Naive B cell (primary cell): ENCODE measurements around the gene TTC7B. TPM values are rescaled to one million over a fixed set of nuclear protein-coding genes. Genes with fewer than 3 reads are reported as not detected.

ENCODE experiments used
- ATAC-seq, 2 donors: fragments of 150-1000 bp; cut with Tn5 transposase; 2 replicates each; pipeline ENCODE4 v1.10.0; 2021; ENCODE audit warnings: low read depth in 2 of 2, mild to moderate bottlenecking in 2 of 2, moderate library complexity in 2 of 2
- DNase-seq: peaks from one replicate; pipeline ENCODE4 v3.0.0; 2022
- H3K27ac Mint-ChIP-seq, 6 donors: one replicate each; pipeline ENCODE4 v1.8.0; 2020 to 2022; ENCODE audit warnings: mild to moderate bottlenecking in 6 of 6, mixed read lengths in 6 of 6, moderate library complexity in 5 of 6, inconsistent platforms in 2 of 6
- H3K27me3 Mint-ChIP-seq, 3 donors: one replicate each; pipeline ENCODE4 v1.8.0; 2021 to 2022; ENCODE audit warnings: mixed read lengths in 3 of 3, mild to moderate bottlenecking in 1 of 3
- H3K36me3 Mint-ChIP-seq, 2 donors: one replicate each; pipeline ENCODE4 v1.8.0; 2020 to 2022; ENCODE audit warnings: mixed read lengths in 2 of 2, inconsistent platforms in 1 of 2, mild to moderate bottlenecking in 1 of 2
- H3K4me1 Mint-ChIP-seq, 3 donors: one replicate each; pipeline ENCODE4 v1.8.0; 2020 to 2022; ENCODE audit warnings: mixed read lengths in 3 of 3, inconsistent platforms in 1 of 3, mild to moderate bottlenecking in 1 of 3, moderate library complexity in 1 of 3
- H3K4me3 Mint-ChIP-seq, 8 donors: one replicate each; pipeline ENCODE4 v1.8.0; 2020 to 2022; ENCODE audit warnings: mild to moderate bottlenecking in 8 of 8, mixed read lengths in 8 of 8, moderate library complexity in 8 of 8, inconsistent platforms in 2 of 8
- H3K9me3 Mint-ChIP-seq, 7 donors: one replicate each; pipeline ENCODE4 v1.8.0; 2020 to 2022; ENCODE audit warnings: mixed read lengths in 7 of 7, mild to moderate bottlenecking in 5 of 7, inconsistent platforms in 2 of 7, moderate library complexity in 1 of 7
- polyA plus RNA-seq, 6 donors: library from polyadenylated mRNA; unstranded; fragments of 300-500 nt; fragmentation: Illumina TruSeq; gene quantifications; one replicate each; pipeline ENCODE4 v1.2.3, GENCODE V29; 2021; ENCODE audit warnings: low read depth in 6 of 6

The TTC7B gene
- polyA plus RNA-seq, 6 donors from 2014 or later, result 0.39 to 1.2 TPM; not detected in 4

DNA sequence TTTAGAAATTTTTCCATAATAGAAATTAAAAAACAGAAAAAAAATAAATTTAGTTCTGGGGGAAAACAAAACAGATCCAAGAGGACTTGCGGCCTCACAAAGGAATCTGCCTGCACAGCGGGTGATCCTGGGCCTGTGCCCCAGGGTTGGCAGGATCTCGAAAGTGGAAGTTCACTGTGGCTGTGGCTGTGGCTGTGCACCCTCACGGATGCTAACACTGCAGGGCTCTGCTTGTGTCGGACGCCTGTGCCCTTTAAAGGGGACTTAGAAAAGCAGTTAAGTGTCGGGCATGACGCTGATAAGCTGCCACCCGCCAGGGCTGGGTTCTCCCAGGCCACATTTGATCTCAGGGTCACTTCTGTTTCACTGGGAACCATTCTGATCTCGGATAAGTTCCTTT, 209.1 kb downstream of the TTC7B start:
- Mint-ChIP-seq H3K27ac (no peak overlapping the region), H3K36me3 (no peaks in the 10 kb centered on the region), H3K4me3 (no peak overlapping the region), H3K9me3 (no peaks in the 10 kb centered on the region), H3K4me1 (peaks cover 0 to 14% (median 0%) of the 10 kb centered on the region in 3 donors), H3K27me3 (peaks cover 0 to 4% (median 0%) of the 10 kb centered on the region in 3 donors)
- DNase-seq (no peak), ATAC-seq (no peak)

DNA sequence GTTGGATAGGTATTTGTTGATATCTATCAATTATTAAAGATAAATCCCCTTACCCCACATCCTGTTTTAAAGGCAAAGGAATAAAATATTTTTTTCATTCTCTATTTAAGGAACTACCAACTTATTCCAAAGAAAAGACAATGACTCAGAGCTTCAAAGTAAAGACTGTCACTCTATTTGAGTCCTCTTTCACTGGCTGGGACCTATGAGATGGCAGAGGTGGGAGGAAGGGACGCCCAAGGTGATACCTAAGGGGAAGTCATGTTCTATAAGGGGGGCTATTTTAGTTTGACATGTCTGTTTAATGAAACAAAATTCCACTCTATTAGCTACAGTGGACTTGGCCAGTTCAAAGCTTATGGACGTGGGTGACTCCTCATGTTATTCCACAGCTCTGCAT, 209.8 kb downstream of the TTC7B start:
- H3K9me3 Mint-ChIP-seq, result no peaks in the 10 kb centered on the region
- H3K36me3 Mint-ChIP-seq, result no peaks in the 10 kb centered on the region
- DNase-seq (no peak), ATAC-seq (no peak)
- peaks cover 0 to 4% (median 0%) of the 10 kb centered on the region in 3 donors for H3K27me3 Mint-ChIP-seq
- no peak overlapping the region for H3K27ac Mint-ChIP-seq
- peaks cover 0 to 14% (median 0%) of the 10 kb centered on the region in 3 donors for H3K4me1 Mint-ChIP-seq
- no peak overlapping the region for H3K4me3 Mint-ChIP-seq

DNA sequence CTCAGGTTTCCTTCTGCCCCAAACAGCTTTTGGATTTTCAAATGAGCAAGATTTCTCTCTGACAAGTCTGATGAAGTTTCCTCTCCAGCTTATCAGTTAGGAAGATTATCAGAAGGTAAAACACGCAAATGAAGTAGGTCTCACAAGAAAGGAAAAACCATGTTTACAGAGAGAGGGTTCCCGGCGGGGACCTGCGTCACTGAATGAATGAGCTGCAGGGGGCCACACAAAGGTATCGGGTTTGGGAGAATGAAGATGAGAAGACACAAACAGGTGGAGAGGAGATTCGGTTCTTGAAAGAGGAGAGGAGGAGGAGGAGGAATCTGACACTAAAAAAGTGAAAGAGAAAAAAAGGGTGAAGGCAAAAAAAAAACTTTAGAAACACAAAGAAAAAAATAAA, 210.8 kb downstream of the TTC7B start:
- ATAC-seq (no peak), DNase-seq (no peak)
- Mint-ChIP-seq H3K27me3 (peaks cover 0 to 4% (median 0%) of the 10 kb centered on the region in 3 donors), H3K4me3 (no peak overlapping the region), H3K36me3 (no peaks in the 10 kb centered on the region), H3K27ac (peak overlapping the region in 1 of 6 donors; percentile 14), H3K4me1 (peaks cover 0 to 14% (median 0%) of the 10 kb centered on the region in 3 donors), H3K9me3 (no peaks in the 10 kb centered on the region)

DNA sequence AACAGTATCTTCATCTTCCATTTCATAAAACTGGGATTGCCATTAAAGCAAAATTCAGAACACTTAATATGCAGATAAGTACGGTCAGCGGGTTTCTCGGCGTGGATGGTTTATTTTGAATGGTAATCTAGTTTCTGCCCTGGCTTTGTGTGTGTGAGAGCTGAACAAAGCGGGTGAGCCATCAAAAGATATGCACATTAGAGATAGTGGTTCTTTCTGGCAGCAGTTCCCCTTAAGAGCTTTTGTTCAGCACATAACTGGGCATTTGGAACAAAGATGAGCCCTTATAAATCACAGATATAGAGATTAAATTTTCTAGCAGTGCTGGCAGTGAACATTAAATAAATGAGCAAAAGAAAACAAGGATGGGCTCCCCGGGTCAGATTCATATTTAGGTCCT, 211.9 kb downstream of the TTC7B start:
- H3K4me3 Mint-ChIP-seq, result no peak overlapping the region
- no peaks in the 10 kb centered on the region for H3K36me3 Mint-ChIP-seq
- peaks cover 0 to 14% (median 0%) of the 10 kb centered on the region in 3 donors for H3K4me1 Mint-ChIP-seq
- H3K27me3 Mint-ChIP-seq, result peaks cover 0 to 4% (median 4%) of the 10 kb centered on the region in 3 donors
- DNase-seq, result no peak
- no peak overlapping the region for H3K27ac Mint-ChIP-seq
- H3K9me3 Mint-ChIP-seq, result no peaks in the 10 kb centered on the region
- ATAC-seq, result no peak

DNA sequence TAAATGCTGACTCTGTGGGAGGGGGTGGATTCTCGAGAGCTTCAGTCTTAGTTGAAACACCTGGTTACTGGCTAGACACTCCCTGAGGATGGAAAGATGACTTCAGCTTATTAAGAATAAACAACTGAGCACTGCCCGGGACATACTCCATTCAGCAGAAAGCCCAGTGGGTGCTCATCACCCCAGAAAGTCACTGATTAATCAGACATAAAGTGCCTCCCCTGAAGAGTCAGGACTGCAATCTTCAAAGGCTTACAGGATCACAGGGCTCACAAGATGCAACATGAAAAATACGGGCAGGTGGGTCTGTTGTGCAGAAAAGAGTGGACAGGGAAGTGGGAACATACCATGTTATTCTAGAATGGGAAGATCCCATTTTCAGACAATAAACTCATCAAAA, 212.4 kb downstream of the TTC7B start:
- Mint-ChIP-seq H3K27me3 (peaks cover 0 to 6% (median 4%) of the 10 kb centered on the region in 3 donors), H3K27ac (no peak overlapping the region), H3K4me3 (no peak overlapping the region), H3K36me3 (no peaks in the 10 kb centered on the region), H3K4me1 (peaks cover 0 to 11% (median 0%) of the 10 kb centered on the region in 3 donors), H3K9me3 (no peaks in the 10 kb centered on the region)
- DNase-seq, result no peak
- ATAC-seq, result no peak

DNA sequence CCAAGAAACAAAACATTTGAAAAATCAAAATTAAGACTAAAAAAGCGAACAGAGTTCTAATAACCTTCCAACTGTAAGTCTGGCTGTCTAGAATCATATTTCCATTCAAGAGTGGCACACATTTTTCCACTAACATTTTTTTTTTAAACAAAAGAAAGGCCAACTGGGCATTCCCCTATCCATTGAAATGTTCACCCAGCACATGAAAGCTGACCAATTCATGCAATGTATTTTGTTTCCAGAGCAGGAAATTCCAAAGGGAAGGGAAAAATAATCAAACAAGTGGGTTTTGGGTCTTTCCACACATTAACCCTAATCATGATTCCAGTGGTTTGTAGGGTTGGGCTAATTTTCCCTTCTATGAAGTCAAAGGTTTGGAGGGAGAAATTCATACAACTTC, 212.9 kb downstream of the TTC7B start:
- Mint-ChIP-seq H3K36me3 (no peaks in the 10 kb centered on the region), H3K4me1 (peaks cover 0 to 9% (median 0%) of the 10 kb centered on the region in 3 donors), H3K27me3 (peaks cover 0 to 6% (median 4%) of the 10 kb centered on the region in 3 donors), H3K4me3 (no peak overlapping the region), H3K9me3 (no peaks in the 10 kb centered on the region), H3K27ac (no peak overlapping the region)
- ATAC-seq, result no peak
- DNase-seq, result no peak

DNA sequence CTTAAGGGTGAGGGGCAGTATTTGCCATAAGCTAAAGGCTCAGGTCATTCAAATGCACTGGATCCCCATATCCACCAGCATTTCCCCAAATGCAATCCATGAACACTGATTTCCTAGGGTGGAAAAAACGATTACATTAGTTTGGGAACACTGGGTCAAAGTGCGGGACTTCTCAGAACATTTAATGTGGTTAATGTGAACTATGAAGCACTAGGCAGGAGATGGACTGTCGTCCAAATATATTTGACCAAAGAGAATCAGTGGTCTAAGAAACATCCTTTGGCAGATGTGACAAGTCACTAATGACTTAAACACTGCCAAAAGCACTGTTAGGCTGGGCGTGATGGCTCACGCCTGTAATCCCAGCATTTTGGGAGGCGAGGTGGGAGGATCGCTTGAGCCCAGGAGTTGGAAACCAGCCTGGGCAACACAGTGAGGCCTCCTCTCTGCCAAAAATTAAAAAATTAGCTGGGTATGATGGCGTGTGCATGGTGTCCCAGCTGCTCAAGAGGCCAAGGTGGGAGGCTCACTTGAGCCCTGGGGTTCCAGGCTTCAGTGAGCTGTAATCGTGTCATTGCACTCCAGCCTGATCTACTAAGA, 214.0 kb downstream of the TTC7B start:
- DNase-seq, result no peak
- Mint-ChIP-seq H3K27me3 (peaks cover 0 to 6% (median 4%) of the 10 kb centered on the region in 3 donors), H3K9me3 (no peaks in the 10 kb centered on the region), H3K4me1 (peaks cover 0 to 9% (median 0%) of the 10 kb centered on the region in 3 donors), H3K36me3 (no peaks in the 10 kb centered on the region), H3K4me3 (no peak overlapping the region), H3K27ac (no peak overlapping the region)
- no peak for ATAC-seq

DNA sequence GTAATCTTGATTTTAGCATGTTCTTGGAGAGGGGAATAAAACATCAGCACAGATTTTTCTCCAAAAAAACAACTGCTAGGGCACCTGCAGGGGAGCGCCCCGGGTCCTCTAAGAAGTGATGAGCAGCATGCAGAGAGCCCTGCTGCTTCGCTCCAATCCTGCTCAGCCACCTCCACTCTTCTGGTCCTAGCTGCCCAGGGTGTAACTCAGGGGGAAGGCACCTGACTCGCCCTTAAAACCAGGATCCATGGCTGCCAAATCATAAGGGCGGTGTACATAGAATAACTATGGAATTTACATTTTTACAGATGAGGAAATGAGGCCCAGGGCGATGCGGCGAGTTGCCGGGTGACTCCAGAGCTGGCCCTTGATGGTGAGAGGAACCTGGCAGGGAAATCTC, 214.7 kb downstream of the TTC7B start:
- no peaks in the 10 kb centered on the region for H3K9me3 Mint-ChIP-seq
- ATAC-seq (no peak), DNase-seq (no peak)
- H3K36me3 Mint-ChIP-seq, result no peaks in the 10 kb centered on the region
- H3K4me3 Mint-ChIP-seq, result no peak overlapping the region
- no peak overlapping the region for H3K27ac Mint-ChIP-seq
- peaks cover 0 to 6% (median 4%) of the 10 kb centered on the region in 3 donors for H3K27me3 Mint-ChIP-seq
- H3K4me1 Mint-ChIP-seq, result peaks cover 0 to 9% (median 0%) of the 10 kb centered on the region in 3 donors

DNA sequence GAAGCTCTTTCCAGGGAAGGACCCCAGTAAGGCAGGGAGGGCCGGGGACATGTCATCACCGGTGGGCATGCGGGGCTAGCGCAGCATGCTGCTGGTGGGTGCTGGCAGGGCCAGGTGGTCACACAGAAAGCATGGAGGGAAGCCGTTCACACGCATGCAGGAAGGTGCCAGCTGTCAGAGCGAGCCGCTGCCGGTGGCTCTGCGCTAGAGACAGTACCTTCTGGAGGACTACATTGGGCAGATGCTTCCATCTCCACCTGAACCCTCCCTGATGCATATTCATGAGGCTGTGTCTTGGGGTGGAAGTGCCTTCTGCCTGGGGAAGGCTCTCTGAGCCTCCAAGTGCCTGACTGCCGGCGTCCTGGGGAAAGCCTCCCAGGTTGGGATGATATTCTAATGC, 215.6 kb downstream of the TTC7B start:
- ATAC-seq (no peak), DNase-seq (no peak)
- no peak overlapping the region for H3K4me3 Mint-ChIP-seq
- H3K27ac Mint-ChIP-seq, result no peak overlapping the region
- no peaks in the 10 kb centered on the region for H3K9me3 Mint-ChIP-seq
- no peaks in the 10 kb centered on the region for H3K36me3 Mint-ChIP-seq
- H3K4me1 Mint-ChIP-seq, result peaks cover 0 to 8% (median 0%) of the 10 kb centered on the region in 3 donors
- peaks cover 0 to 6% (median 4%) of the 10 kb centered on the region in 3 donors for H3K27me3 Mint-ChIP-seq

DNA sequence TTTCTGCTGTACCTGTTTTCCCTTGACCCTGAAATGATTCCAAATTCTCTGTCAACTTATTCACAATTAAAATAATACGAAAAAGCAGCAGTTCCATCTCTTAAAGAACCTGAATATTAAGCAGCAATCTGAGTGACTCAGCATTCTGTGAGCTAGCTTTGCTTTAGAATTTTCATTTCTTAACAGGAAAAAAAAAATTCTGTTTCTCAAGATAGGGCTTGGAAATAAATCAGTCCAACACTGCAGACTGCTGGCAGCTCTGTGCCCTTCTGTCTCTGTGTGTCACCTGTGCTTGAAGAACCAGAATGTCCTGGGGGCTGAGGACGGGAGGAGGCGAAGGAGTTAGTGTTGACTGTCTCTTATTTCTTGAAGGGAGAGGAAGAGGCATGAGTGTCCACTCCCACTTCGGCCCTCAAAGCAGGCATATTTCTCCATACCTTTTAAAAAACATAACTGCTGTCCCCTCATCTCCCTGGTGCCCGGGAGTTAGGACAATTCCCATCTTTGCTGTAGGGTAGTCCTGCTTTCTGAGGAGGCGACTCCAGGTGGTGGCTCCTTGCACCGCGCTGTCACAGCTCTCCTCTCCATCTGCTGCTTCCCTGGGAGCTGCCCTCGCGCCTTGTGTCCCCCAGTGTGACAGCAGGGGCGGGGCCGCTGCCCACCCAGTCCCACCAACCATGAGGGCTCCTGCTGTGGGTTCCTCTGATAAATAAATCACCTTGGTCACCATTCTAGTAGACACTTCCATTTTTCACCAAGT, 216.3 kb downstream of the TTC7B start:
- H3K36me3 Mint-ChIP-seq, result no peaks in the 10 kb centered on the region
- no peaks in the 10 kb centered on the region for H3K9me3 Mint-ChIP-seq
- no peak overlapping the region for H3K27ac Mint-ChIP-seq
- ATAC-seq (no peak), DNase-seq (no peak)
- H3K4me1 Mint-ChIP-seq, result peaks cover 0 to 2% (median 0%) of the 10 kb centered on the region in 3 donors
- H3K27me3 Mint-ChIP-seq, result peaks cover 0 to 6% (median 4%) of the 10 kb centered on the region in 3 donors
- H3K4me3 Mint-ChIP-seq, result no peak overlapping the region

DNA sequence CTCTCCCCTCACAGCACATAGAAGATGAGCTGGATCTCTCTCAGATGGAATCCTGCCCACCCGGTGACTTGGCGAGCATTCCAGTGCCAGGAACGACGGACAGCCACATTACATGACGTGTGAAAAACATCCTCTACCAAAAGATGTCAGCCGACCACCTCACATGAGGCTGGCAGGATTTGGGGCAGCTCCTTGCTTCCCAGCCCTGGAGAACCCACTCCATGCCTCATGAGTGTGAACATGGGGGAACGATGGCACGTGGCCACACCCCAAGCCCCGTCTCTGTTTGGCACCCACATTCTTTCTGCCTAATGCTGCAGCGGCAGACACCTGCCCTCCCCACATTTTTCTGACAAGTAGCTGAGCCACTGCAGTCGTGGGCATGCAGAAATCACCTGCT, 216.9 kb downstream of the TTC7B start:
- no peaks in the 10 kb centered on the region for H3K36me3 Mint-ChIP-seq
- no peaks in the 10 kb centered on the region for H3K4me1 Mint-ChIP-seq
- peak overlapping the region in 1 of 6 donors; percentile 11 for H3K27ac Mint-ChIP-seq
- H3K4me3 Mint-ChIP-seq, result no peak overlapping the region
- DNase-seq (no peak), ATAC-seq (no peak)
- H3K27me3 Mint-ChIP-seq, result peaks cover 0 to 6% (median under 1%) of the 10 kb centered on the region in 3 donors
- no peaks in the 10 kb centered on the region for H3K9me3 Mint-ChIP-seq

DNA sequence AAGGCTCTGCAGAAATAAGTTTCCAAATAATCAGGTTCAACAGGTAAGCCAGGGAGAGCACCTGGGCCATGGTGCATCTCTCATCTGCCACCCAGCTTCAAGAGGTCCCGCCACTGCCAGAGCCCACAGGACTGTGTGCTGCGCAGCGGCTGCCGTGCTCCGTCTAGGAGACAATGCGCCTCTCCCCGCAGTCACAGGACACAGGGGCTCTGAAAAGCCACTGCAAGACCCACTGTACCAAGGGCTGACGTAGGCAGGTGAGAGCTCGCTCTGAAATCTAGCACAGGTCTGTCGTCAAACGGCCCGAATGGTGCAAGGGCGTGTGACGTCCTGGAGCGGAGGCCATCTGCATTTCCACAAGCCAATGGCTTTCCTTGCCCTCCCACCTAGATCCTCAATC, 218.3 kb downstream of the TTC7B start:
- Mint-ChIP-seq H3K4me3 (no peak overlapping the region), H3K36me3 (no peaks in the 10 kb centered on the region), H3K27me3 (peaks cover 0 to 6% (median 0%) of the 10 kb centered on the region in 3 donors), H3K9me3 (no peaks in the 10 kb centered on the region), H3K27ac (no peak overlapping the region), H3K4me1 (no peaks in the 10 kb centered on the region)
- ATAC-seq, result no peak
- DNase-seq, result no peak

DNA sequence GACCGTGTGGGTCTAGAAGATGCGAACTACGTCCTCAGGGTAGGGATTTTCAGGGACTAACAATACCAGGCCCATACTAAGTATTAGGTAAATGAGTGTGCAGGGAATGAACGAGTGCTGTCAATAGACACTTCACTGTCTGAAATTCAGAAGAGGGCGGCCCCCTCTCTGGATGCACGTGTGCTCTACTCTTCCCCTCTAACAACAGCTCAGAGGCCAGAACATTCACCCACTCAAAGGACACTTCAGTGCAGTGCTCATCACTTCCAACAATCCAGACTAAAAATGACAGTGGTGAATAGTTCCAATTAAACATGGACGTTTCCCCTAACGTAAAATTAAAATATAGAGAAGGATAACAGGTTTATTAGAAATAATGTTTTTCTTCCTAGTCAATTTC, 219.5 kb downstream of the TTC7B start:
- no peaks in the 10 kb centered on the region for H3K4me1 Mint-ChIP-seq
- no peaks in the 10 kb centered on the region for H3K36me3 Mint-ChIP-seq
- ATAC-seq, result no peak
- H3K4me3 Mint-ChIP-seq, result no peak overlapping the region
- DNase-seq, result no peak
- peaks cover 0 to 6% (median 0%) of the 10 kb centered on the region in 3 donors for H3K27me3 Mint-ChIP-seq
- H3K9me3 Mint-ChIP-seq, result no peaks in the 10 kb centered on the region
- no peak overlapping the region for H3K27ac Mint-ChIP-seq
